Head of caudate nucleus (tissue), 42 donors: ENCODE measurements around the gene HSD17B3.
"Not testable (repeated sequence)": the region's sequence is repeated elsewhere in the genome, so short reads cannot be mapped to it uniquely, and the experiment has no call there.

Experiments
- DNase-seq, 42 donors: peaks; one replicate each; pipeline versions ENCODE4 v3.0.0 to v3.0.0-alpha.2; 2020 to 2021; ENCODE audit warnings: mixed read lengths in 7 of 42
- intact Hi-C: fragments of 100-400 bp; cut with DNase I; formaldehyde crosslinking; loops from one replicate; pipeline ENCODE4 v1.15.0; 2022

The HSD17B3 gene

DNA sequence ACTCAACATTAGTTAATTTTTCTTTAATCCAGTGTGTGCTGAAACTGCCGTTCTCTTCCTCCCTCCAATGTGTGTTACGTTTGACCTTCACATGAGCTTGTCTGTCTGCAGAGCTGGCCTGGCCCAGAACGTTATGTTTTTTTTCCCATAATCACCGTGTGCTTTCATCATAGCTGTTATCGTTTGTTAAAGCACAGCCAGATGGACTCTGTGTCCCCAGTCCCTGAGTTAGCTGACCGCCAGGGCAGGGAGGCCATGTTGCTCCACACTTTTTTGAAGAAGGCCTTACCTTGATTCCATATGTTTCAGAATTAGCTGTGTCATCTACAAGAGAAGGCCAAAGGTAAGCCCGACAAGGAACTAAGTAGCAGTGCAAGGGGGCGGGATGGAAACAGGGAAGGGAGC is 55.7 kb downstream of the HSD17B3 start:
- DNase-seq = no peak
- intact Hi-C loops = no loop called here

DNA sequence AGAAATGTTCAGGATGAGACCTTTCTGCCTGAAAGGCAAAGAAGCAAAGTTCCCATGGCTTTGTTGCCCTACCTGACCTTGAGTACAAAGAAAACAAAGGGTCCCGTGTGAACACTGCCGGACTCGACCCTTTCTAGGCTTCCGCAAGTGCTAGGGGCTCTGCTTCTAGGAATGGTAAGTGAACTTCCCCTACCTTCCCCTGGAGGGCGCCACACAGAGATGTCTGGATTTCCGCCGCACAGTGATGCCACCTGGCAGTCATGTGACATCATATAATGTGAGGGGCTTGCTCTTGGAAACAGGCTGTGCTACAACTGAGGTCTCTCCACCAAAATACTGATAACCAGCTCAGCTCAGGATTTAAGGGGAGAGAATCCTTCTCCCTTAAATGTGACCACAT is 56.6 kb downstream of the HSD17B3 start:
- intact Hi-C loops = no loop called here

GRCh38 chr9:96243778-96244177 is 58.2 kb downstream of the HSD17B3 start:
- intact Hi-C loops = no loop called here
- no peak for DNase-seq

More for the DNA sequence above, 56.6 kb downstream of the HSD17B3 start:
- DNase-seq = no peak

- peak in 28 of 42 donors; percentile 10 to 67 (median 34) for DNase-seq
- intact Hi-C loops = no loop called here
Observed at GRCh38 chr9:96242811-96243210, 59.2 kb downstream of the HSD17B3 start.

GRCh38 chr9:96241391-96241809 is 60.6 kb downstream of the HSD17B3 start:
- intact Hi-C loops = no loop called here
- no peak for DNase-seq

GRCh38 chr9:96236854-96237550 is 65.0 kb downstream of the HSD17B3 start:
- peak in 7 of 42 donors; percentile 11 to 56 (median 30) for DNase-seq

DNA sequence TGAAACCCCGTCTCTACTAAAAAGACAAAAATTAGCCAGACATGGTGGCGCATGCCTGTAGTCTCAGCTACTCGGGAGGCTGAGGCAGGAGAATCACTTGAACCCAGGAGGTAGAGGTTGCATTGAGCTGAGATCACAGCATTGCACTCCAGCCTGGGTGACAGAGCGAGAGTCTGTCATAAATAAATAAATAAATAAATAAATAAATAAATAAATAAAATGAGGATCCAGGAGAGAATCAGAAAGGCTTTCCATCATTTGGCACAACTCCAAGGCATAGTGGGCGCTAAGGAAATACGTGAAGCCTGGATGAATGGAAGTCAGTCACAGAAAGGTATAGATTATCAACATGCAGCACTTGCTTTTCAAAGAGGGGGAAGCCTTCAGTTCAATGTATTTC is 65.6 kb downstream of the HSD17B3 start:
- intact Hi-C loops = loop anchor here (5.0 kb wide), 1 partner anchor 81 kb away; no protein-coding TSS in a partner anchor
- DNase-seq = not testable (repeated sequence)

More at GRCh38 chr9:96236854-96237550, 65.0 kb downstream of the HSD17B3 start:
- intact Hi-C loops = loop anchor here (5.0 kb wide), 1 partner anchor 80 kb away; no protein-coding TSS in a partner anchor

DNA sequence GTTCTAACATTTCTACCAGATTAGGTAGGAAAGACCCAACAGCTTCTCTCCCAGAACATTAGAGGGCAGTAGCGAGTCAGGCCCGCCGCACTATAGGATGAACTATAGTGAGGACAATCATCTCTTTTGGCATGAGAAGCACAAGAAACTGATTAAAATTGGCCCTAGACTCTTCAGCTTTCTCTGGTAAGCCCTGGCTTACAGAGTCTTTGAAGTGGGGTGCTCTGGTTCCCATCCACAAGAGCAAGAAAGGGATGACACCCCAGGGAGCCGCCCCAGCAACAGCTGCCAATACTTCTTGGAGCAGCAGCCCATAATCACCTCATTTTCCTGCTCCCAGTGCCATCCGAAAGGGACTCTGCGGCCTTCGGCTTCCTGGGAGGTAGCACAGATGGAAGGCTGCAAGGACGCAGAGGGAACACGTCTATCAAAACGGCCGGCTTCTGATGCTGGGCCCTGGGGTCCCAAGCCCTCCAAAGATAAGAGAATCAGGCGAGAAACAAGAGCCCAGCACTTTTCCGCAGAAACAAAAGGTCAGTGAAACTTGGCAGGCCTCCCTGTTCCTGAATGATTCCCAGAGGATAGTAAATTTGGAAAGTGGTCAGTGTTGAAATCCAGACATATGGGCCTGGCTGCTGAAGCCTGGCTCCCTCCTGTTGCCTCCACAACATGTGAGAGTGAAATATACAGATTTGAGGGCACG is 69.3 kb downstream of the HSD17B3 start:
- intact Hi-C loops = no loop called here
- peak in 26 of 42 donors; percentile 17 to 76 (median 46) for DNase-seq

DNA sequence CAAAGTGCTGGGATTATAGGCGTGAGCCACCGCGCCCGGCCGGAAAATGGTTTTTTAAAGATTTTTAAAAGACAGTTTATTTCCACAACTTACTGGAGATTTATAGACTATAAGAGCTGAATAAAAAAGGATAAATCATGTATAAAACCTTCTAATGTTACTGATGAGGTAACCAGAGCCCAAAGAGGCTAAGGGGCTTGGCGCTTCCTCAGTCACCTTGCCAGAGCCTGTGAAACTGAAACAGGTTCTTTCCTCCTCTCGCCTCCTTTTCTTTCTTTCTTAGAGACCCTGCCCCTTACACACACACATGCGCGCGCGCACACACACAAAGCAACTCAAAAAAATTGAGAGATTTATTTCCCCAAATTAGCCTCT is 69.8 kb downstream of the HSD17B3 start:
- intact Hi-C loops = no loop called here
- no peak for DNase-seq

DNA sequence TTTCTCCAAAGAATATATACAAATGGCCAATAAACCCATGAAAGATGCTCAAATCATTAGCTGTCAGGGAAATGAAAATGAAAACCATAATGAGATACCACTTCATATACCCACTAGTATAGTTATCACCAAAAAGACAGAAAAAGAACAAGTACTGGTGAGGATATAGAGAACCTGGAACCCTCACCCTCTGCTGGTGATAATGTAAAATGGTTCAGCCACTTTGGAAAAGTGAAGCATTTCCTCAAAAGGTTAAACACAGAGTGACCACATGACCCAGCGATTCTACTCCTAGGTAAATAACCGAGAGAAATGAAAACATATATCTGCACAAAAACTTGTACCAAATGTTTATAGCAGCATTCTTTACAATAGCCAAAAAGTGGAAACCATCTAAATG is 72.0 kb downstream of the HSD17B3 start:
- intact Hi-C loops = no loop called here
- no peak for DNase-seq

GRCh38 chr9:96222132-96222531 is 79.8 kb downstream of the HSD17B3 start:
- DNase-seq = no peak
- intact Hi-C loops = no loop called here

DNA sequence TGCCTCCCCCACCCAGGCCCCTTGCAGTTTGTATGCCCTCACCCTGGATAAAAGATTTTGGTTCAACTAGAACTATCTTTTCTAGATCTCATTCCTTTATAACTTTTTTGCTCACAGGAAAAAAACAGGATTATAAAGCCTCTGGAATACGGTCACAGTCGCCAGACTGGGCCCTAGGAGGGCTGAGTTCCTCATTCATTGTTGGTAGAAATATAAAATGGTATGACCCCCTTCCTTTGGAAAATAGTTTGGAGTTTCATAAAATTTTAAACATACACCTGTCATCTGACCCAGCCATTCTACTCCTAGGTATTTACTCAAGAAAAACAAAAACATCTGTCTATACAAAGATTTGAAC is 82.1 kb downstream of the HSD17B3 start:
- intact Hi-C loops = loop anchor here (5.0 to 10.0 kb wide), 4 partner anchors 103 to 493 kb away; partner anchors contain the start of gene ERCC6L2
- no peak for DNase-seq

GRCh38 chr9:96219026-96219899 is 82.7 kb downstream of the HSD17B3 start:
- peak in 36 of 42 donors; percentile 15 to 78 (median 46) for DNase-seq
- intact Hi-C loops = loop anchor here (5.0 to 10.0 kb wide), 4 partner anchors 102 to 492 kb away; partner anchors contain the start of gene ERCC6L2

DNA sequence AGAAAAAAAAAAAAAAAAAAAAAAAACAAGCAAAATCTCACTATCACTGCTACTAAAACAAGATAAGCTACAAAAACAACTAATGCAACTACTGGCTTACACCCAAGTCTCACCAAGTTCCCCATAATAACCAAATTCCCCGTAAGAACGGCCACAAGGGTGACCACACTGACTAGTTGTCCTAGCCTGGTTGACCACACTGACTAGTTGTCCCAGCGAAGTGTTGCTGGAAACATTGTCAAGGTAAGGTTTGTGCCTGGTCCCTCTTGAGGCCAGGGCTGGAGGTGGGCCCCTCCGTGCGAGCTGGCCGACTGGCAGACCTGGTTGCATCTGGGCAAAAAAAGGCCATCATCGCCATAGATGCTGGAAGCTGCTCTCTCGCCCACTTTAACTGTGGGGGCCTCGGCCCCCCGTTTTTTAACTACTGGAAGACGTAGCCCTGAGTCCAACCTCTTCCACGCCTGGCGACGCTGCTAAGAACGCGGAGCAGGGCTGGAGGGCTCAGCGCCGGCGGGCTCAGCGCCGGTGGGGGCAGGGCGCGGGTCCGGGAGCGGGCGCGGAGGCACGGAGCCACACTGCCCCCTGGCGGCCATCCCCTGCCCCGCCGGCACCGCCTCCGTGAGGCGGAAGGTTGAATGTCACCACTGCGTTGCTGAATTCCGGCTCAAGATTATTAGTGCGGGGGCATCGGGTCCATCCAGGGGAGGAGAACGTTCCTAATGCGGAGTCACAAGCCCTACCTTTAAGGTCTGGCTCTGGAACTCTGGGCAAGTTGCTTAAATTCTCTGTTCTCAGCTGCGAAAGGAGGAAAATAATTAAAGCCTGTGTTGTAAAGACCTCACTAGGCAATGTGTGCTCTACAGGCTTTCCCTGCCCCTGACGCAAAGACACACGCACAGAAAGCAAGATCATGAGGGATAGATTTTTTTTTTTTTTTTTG is 84.0 kb downstream of the HSD17B3 start:
- intact Hi-C loops = loop anchor here (2.0 to 10.0 kb wide), 5 partner anchors 101 to 757 kb away; partner anchors contain the start of gene ERCC6L2
- peak; percentile 37 to 92 (median 81) for DNase-seq

- DNase-seq = peak in 18 of 42 donors; percentile 11 to 55 (median 24)
- intact Hi-C loops = loop anchor here (2.0 to 10.0 kb wide), 5 partner anchors 100 to 756 kb away; partner anchors contain the start of gene ERCC6L2
Observed at GRCh38 chr9:96217294-96217707, 84.7 kb downstream of the HSD17B3 start.

DNA sequence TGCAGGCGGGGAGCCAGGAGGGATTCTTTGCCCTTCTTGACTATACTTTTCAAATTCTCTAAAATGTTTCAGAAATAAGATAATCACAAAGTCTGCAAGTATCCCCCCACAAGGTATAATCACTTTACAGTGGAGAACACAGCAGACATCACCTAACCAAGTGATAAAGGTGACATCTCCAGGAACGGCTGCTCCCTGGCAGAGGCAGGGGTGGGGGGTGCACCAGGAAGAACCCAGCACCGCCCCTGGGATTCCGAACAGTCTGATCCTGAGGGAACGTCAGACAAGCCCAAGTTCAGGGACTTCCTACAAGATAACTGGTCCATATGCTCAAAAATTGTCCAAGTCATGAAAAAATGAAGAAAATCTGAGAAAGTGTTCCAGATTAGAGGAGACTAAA is 85.4 kb downstream of the HSD17B3 start:
- intact Hi-C loops = loop anchor here (2.0 to 10.0 kb wide), 5 partner anchors 99 to 756 kb away; partner anchors contain the start of gene ERCC6L2
- no peak for DNase-seq

DNA sequence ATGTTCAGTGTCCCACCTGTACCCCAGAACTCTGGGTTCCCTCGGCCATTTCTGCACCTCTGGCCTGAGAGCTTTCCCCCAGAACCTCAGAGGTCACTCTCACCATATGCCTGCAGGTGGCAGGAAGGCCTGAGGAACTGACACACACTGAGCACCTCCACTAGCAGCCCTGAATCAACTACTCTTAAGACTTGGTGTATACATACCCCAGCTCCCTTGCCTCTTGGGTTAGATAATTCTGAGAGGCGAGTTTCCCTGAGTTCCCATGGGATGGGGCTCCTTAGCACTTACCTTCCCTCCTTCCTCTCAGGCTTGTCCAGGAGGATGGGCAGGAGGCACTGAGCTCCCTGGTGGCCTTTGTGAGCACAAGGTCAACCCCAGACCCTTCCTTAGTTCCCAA is 86.1 kb downstream of the HSD17B3 start:
- intact Hi-C loops = loop anchor here (2.0 to 10.0 kb wide), 5 partner anchors 99 to 755 kb away; partner anchors contain the start of gene ERCC6L2
- no peak for DNase-seq

- intact Hi-C loops = loop anchor here (5.0 to 10.0 kb wide), 4 partner anchors 97 to 487 kb away; partner anchors contain the start of gene ERCC6L2
- no peak for DNase-seq
Observed at GRCh38 chr9:96214635-96215034, 87.3 kb downstream of the HSD17B3 start.
